WTC11 (cell line): ENCODE results near the gene PHLPP1.

Experiments used
- CBFB ChIP-seq: sonication (generic); formaldehyde crosslinking; IDR thresholded peaks from 2 replicates; pipeline ENCODE4 v1.8.1; 2022; ENCODE audit warnings: mild to moderate bottlenecking, low read depth, missing genetic modification reagents
- CTCF ChIP-seq: fragments of 200-600 bp; IDR thresholded peaks from 2 replicates; pipeline ENCODE4 v1.8.0; 2022; ENCODE audit warnings: antibody characterized with exemption
- ESRRA ChIP-seq: sonication (generic); formaldehyde crosslinking; IDR thresholded peaks from 2 replicates; pipeline ENCODE4 v1.8.1; 2022; ENCODE audit warnings: mild to moderate bottlenecking, missing genetic modification reagents, borderline replicate concordance
- IRF1 ChIP-seq: sonication (generic); formaldehyde crosslinking; IDR thresholded peaks from 2 replicates; pipeline ENCODE4 v1.8.0; 2023; ENCODE audit warnings: missing genetic modification reagents
- SP1 ChIP-seq: sonication (generic); formaldehyde crosslinking; conservative IDR thresholded peaks from 2 replicates; pipeline ENCODE4 v1.8.1; 2022; ENCODE audit warnings: missing genetic modification reagents
- ZNF121 ChIP-seq: sonication (generic); formaldehyde crosslinking; IDR thresholded peaks from 2 replicates; pipeline ENCODE4 v1.8.0; 2023; ENCODE audit warnings: missing genetic modification reagents
- ZNF138 ChIP-seq: sonication (generic); formaldehyde crosslinking; conservative IDR thresholded peaks from 2 replicates; pipeline ENCODE4 v1.8.1; 2022; ENCODE audit warnings: mild to moderate bottlenecking, moderate library complexity, missing genetic modification reagents

GRCh38 chr18:62768558-62768943 is 53.2 kb downstream of the PHLPP1 start:
- TF ChIP-seq CTCF (no peak), IRF1 (CRISPR knock-in tag) (no peak), SP1 (CRISPR knock-in tag) (no peak), ZNF138 (CRISPR knock-in tag) (no peak), CBFB (no peak), ZNF121 (CRISPR knock-in tag) (no peak), ESRRA (CRISPR knock-in tag) (no peak)
